ENCODE data around the gene PYROXD2.

The PYROXD2 gene

GRCh38 chr10:98361131-98362025 is 53.6 kb downstream of the PYROXD2 start:
- no peaks in the 10 kb centered on the region for H3K9me3 ChIP-seq (ENCODE audit: control insufficient read depth, insufficient read depth, low read length)
- TF ChIP-seq EZH2phosphoT487 (IDR thresholded peaks at IDR 0.05; ENCODE audit: borderline replicate concordance, low read length) (no peak), CTCF (IDR thresholded peaks at IDR 0.05; ENCODE audit: low read depth, low read length, poor library complexity, severe bottlenecking) (no peak)
- H3K36me3 ChIP-seq (ENCODE audit: control insufficient read depth, low read length), result no peaks in the 10 kb centered on the region

GRCh38 chr10:98357194-98357822 is 57.7 kb downstream of the PYROXD2 start:
- no peak overlapping the region for H3K4me2 ChIP-seq (ENCODE audit: low read length)
- H3K4me1 ChIP-seq (ENCODE audit: control insufficient read depth, low read length), result peaks cover 11% of the 10 kb centered on the region
- H3K36me3 ChIP-seq (ENCODE audit: control insufficient read depth, low read length), result no peaks in the 10 kb centered on the region
- no peaks in the 10 kb centered on the region for H3K79me2 ChIP-seq (ENCODE audit: control insufficient read depth, low read length)
- H3K9me2 ChIP-seq (replicated peaks; ENCODE audit: control insufficient read depth, low read length), result no peaks in the 10 kb centered on the region
- H3K27ac ChIP-seq (ENCODE audit: low read depth, low read length), result no peak overlapping the region
- TF ChIP-seq CTCF (IDR thresholded peaks at IDR 0.05; ENCODE audit: low read depth, low read length, poor library complexity, severe bottlenecking) (no peak), EZH2phosphoT487 (IDR thresholded peaks at IDR 0.05; ENCODE audit: borderline replicate concordance, low read length) (no peak)
- peaks cover 30% of the 10 kb centered on the region for H3K27me3 ChIP-seq (ENCODE audit: control insufficient read depth, low read length)
- H3K4me3 ChIP-seq (ENCODE audit: low read length), result no peak overlapping the region
- H4K20me1 ChIP-seq (ENCODE audit: control insufficient read depth, insufficient read depth, low read depth, low read length), result no peaks in the 10 kb centered on the region
- H3F3A ChIP-seq (ENCODE audit: control insufficient read depth, insufficient read depth), result no peaks in the 10 kb centered on the region
- H3K9me3 ChIP-seq (ENCODE audit: control insufficient read depth, insufficient read depth, low read length), result no peaks in the 10 kb centered on the region

More at GRCh38 chr10:98361131-98362025, 53.6 kb downstream of the PYROXD2 start:
- H3K79me2 ChIP-seq (ENCODE audit: control insufficient read depth, low read length), result no peaks in the 10 kb centered on the region
- H3K4me1 ChIP-seq (ENCODE audit: control insufficient read depth, low read length), result no peaks in the 10 kb centered on the region
- no peak overlapping the region for H3K27ac ChIP-seq (ENCODE audit: low read depth, low read length)
- H3K9me2 ChIP-seq (replicated peaks; ENCODE audit: control insufficient read depth, low read length), result no peaks in the 10 kb centered on the region
- H3K4me3 ChIP-seq (ENCODE audit: low read length), result no peak overlapping the region
- H3K27me3 ChIP-seq (ENCODE audit: control insufficient read depth, low read length), result peaks cover 3% of the 10 kb centered on the region; the same call in 1 of the 2 replicates
- H3F3A ChIP-seq (ENCODE audit: control insufficient read depth, insufficient read depth), result no peaks in the 10 kb centered on the region
- H4K20me1 ChIP-seq (ENCODE audit: control insufficient read depth, insufficient read depth, low read depth, low read length), result no peaks in the 10 kb centered on the region
- H3K4me2 ChIP-seq (ENCODE audit: low read length), result no peak overlapping the region

- Histone ChIP-seq H3K4me3 (ENCODE audit: low read length) (no peak overlapping the region), H3K9me3 (ENCODE audit: control insufficient read depth, insufficient read depth, low read length) (no peaks in the 10 kb centered on the region), H3K4me2 (ENCODE audit: low read length) (no peak overlapping the region), H3K27me3 (ENCODE audit: control insufficient read depth, low read length) (peaks cover 41% of the 10 kb centered on the region), H3K27ac (ENCODE audit: low read depth, low read length) (no peak overlapping the region), H3K9me2 (replicated peaks; ENCODE audit: control insufficient read depth, low read length) (no peaks in the 10 kb centered on the region), H3F3A (ENCODE audit: control insufficient read depth, insufficient read depth) (no peaks in the 10 kb centered on the region), H3K36me3 (ENCODE audit: control insufficient read depth, low read length) (no peaks in the 10 kb centered on the region), H4K20me1 (ENCODE audit: control insufficient read depth, insufficient read depth, low read depth, low read length) (no peaks in the 10 kb centered on the region), H3K4me1 (ENCODE audit: control insufficient read depth, low read length) (peaks cover 17% of the 10 kb centered on the region), H3K79me2 (ENCODE audit: control insufficient read depth, low read length) (no peaks in the 10 kb centered on the region)
- no peak for TF ChIP-seq CTCF (IDR thresholded peaks at IDR 0.05; ENCODE audit: low read depth, low read length, poor library complexity, severe bottlenecking)
- no peak for TF ChIP-seq EZH2phosphoT487 (IDR thresholded peaks at IDR 0.05; ENCODE audit: borderline replicate concordance, low read length)
Measured at GRCh38 chr10:98354491-98354890, 60.5 kb downstream of the PYROXD2 start.
